Prostate gland (tissue), 2 donors: ENCODE measurements around the gene CERKL.

Experiments
- POLR2A ChIP-seq: fragments of 450-650 bp; IDR thresholded peaks from one replicate; pipeline ENCODE4 v1.6.1; 2016; ENCODE audit warnings: antibody characterized with exemption, mild to moderate bottlenecking
- TF ChIP-seq, protein P1 (sequence below), 4 experiments: fragments of 200-600 bp in 2 of 4; fragments of 450-650 bp in 2 of 4; sonication (generic) in 2 of 4; IDR thresholded peaks; 1 replicate in 3 of 4; 2 replicates in 1 of 4; pipeline ENCODE4 v1.5.1; 2016 to 2019; ENCODE audit warnings: antibody characterized with exemption in 4 of 4, mild to moderate bottlenecking in 2 of 4, moderate library complexity in 2 of 4

DNA sequence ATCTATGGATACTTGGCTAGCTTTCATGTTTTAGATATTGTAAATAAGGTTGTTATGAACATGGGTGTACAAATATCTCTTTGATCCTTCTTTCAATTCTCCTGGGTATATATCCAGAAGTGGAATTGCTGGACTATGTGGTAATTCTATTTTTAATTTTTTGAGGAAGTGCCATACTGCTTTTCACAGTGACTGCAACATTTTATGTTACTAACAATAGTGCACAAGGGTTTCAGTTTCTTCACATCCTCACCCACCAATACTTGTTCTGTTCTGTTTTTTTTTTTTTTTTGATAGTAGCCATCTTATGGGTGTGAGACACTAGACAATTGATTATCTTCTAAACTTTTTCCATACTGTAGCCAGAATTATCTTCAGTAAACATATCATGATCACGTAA, 40.7 kb upstream of the CERKL start:
- TF ChIP-seq POLR2A = no peak
- TF ChIP-seq, protein P1, sequence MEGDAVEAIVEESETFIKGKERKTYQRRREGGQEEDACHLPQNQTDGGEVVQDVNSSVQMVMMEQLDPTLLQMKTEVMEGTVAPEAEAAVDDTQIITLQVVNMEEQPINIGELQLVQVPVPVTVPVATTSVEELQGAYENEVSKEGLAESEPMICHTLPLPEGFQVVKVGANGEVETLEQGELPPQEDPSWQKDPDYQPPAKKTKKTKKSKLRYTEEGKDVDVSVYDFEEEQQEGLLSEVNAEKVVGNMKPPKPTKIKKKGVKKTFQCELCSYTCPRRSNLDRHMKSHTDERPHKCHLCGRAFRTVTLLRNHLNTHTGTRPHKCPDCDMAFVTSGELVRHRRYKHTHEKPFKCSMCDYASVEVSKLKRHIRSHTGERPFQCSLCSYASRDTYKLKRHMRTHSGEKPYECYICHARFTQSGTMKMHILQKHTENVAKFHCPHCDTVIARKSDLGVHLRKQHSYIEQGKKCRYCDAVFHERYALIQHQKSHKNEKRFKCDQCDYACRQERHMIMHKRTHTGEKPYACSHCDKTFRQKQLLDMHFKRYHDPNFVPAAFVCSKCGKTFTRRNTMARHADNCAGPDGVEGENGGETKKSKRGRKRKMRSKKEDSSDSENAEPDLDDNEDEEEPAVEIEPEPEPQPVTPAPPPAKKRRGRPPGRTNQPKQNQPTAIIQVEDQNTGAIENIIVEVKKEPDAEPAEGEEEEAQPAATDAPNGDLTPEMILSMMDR (IDR thresholded peaks at IDR 0.05) = no peak
